Activated CD4-positive, alpha-beta T cell treated with anti-CD3 and anti-CD28 coated beads, Interleukin-2, amount 50 U/mL, for 24 hours (primary cell): Measurements from ENCODE around the gene MYLK.

Experiments
- DNase-seq, 2 donors: peaks; one replicate each; pipeline ENCODE4 v3.0.0-alpha.2; 2020; ENCODE audit warnings: low read depth in 1 of 2, low spot score in 1 of 2

The MYLK gene

GRCh38 chr3:123876858-123877257 lies 7.3 kb downstream of the MYLK start:
- no peak for DNase-seq

GRCh38 chr3:123872621-123873020 lies 11.5 kb downstream of the MYLK start:
- no peak for DNase-seq

GRCh38 chr3:123871946-123872345 lies 12.2 kb downstream of the MYLK start:
- no peak for DNase-seq

GRCh38 chr3:123870033-123870432 lies 14.1 kb downstream of the MYLK start:
- no peak for DNase-seq

GRCh38 chr3:123869165-123869564 lies 15.0 kb downstream of the MYLK start:
- no peak for DNase-seq

- no peak for DNase-seq
Measured at GRCh38 chr3:123864706-123865105, 19.4 kb downstream of the MYLK start.

- no peak for DNase-seq
Measured at GRCh38 chr3:123862152-123862551, 22.0 kb downstream of the MYLK start.

- DNase-seq: no peak
Measured at GRCh38 chr3:123861081-123861836, 22.9 kb downstream of the MYLK start.

GRCh38 chr3:123859177-123859576 lies 25.0 kb downstream of the MYLK start:
- DNase-seq: no peak

- no peak for DNase-seq
Measured at GRCh38 chr3:123854905-123855304, 29.2 kb downstream of the MYLK start.

GRCh38 chr3:123853686-123854372 lies 30.3 kb downstream of the MYLK start:
- DNase-seq: no peak

- DNase-seq: no peak
Measured at GRCh38 chr3:123847209-123847608, 36.9 kb downstream of the MYLK start.

- DNase-seq: no peak
Measured at GRCh38 chr3:123843668-123844067, 40.5 kb downstream of the MYLK start.

GRCh38 chr3:123842711-123843110 lies 41.4 kb downstream of the MYLK start:
- DNase-seq: no peak

GRCh38 chr3:123841476-123842238 lies 42.5 kb downstream of the MYLK start:
- no peak for DNase-seq

- DNase-seq: no peak
Measured at GRCh38 chr3:123840961-123841360, 43.2 kb downstream of the MYLK start.

GRCh38 chr3:123837858-123838257 lies 46.3 kb downstream of the MYLK start:
- DNase-seq: no peak

GRCh38 chr3:123834631-123835030 lies 49.5 kb downstream of the MYLK start:
- no peak for DNase-seq

- no peak for DNase-seq
Measured at GRCh38 chr3:123833398-123833785, 50.7 kb downstream of the MYLK start.

- DNase-seq: no peak
Measured at GRCh38 chr3:123832692-123833397, 51.3 kb downstream of the MYLK start.

GRCh38 chr3:123831420-123831819 lies 52.7 kb downstream of the MYLK start:
- DNase-seq: no peak
